WTC11 (cell line): Measurements from ENCODE around the gene EPHA1. TPM values are rescaled to one million over a fixed set of nuclear protein-coding genes. Genes with fewer than 3 reads are reported as not detected.
A peak's percentile ranks its signal among the peaks of the same experiment; 100 is the strongest.

Experiments
- ATAC-seq: fragments of 200-7000 bp; cut with Tn5 transposase; 2 replicates; pipeline ENCODE4 v1.10.0; 2021; ENCODE audit warnings: mild to moderate bottlenecking, moderate library complexity
- CTCF ChIA-PET: fragments of 300-600 bp; sonication (Branson Sonifier 250); formaldehyde crosslinking; loops from one replicate; lab custom pipeline; 2021; ENCODE audit warnings: antibody characterized with exemption; lab: Charles Lee
- POLR2A ChIA-PET: fragments of 350-600 bp; sonication (Branson Sonifier 250); formaldehyde crosslinking; loops from one replicate; lab custom pipeline; 2021; ENCODE audit warnings: antibody characterized with exemption; lab: Charles Lee
- DNase-seq: peaks from one replicate; pipeline ENCODE4 v3.0.0; 2021; ENCODE audit warnings: low spot score
- H3K27ac Mint-ChIP-seq: 2 replicates; pipeline ENCODE4 v1.8.0; 2021; ENCODE audit warnings: mixed read lengths
- H3K27me3 Mint-ChIP-seq: 2 replicates; pipeline ENCODE4 v1.8.0; 2021; ENCODE audit warnings: low read depth, mild to moderate bottlenecking, moderate library complexity, mixed read lengths
- H3K36me3 Mint-ChIP-seq: 2 replicates; pipeline ENCODE4 v1.8.0; 2021; ENCODE audit warnings: mixed read lengths
- H3K4me1 Mint-ChIP-seq: 2 replicates; pipeline ENCODE4 v1.8.0; 2022; ENCODE audit warnings: mixed read lengths
- H3K4me3 Mint-ChIP-seq: 2 replicates; pipeline ENCODE4 v1.8.0; 2021; ENCODE audit warnings: mild to moderate bottlenecking, moderate library complexity, mixed read lengths
- H3K9me3 Mint-ChIP-seq: 2 replicates; pipeline ENCODE4 v1.8.0; 2021; ENCODE audit warnings: mixed read lengths
- E2F5 ChIP-seq: sonication (generic); formaldehyde crosslinking; IDR thresholded peaks from 2 replicates; pipeline ENCODE4 v1.8.1; 2022; ENCODE audit warnings: mild to moderate bottlenecking, moderate library complexity, missing genetic modification reagents
- ELF4 ChIP-seq: sonication (generic); formaldehyde crosslinking; IDR thresholded peaks from 2 replicates; pipeline ENCODE4 v1.8.1; 2022; ENCODE audit warnings: low read depth, mild to moderate bottlenecking, moderate library complexity, missing genetic modification reagents
- MAX ChIP-seq: sonication (generic); formaldehyde crosslinking; IDR thresholded peaks from 2 replicates; pipeline ENCODE4 v1.8.0; 2022; ENCODE audit warnings: mild to moderate bottlenecking, missing genetic modification reagents
- NFYB ChIP-seq: sonication (generic); formaldehyde crosslinking; conservative IDR thresholded peaks from 2 replicates; pipeline ENCODE4 v1.8.0; 2022; ENCODE audit warnings: low read depth, missing genetic modification reagents
- RELA ChIP-seq: sonication (generic); formaldehyde crosslinking; IDR thresholded peaks from 2 replicates; pipeline ENCODE4 v1.8.1; 2022; ENCODE audit warnings: missing genetic modification reagents, mild to moderate bottlenecking, borderline replicate concordance
- SMAD4 ChIP-seq: sonication (generic); formaldehyde crosslinking; IDR thresholded peaks from 2 replicates; pipeline ENCODE4 v1.8.0; 2022; ENCODE audit warnings: mild to moderate bottlenecking, missing genetic modification reagents
- SP1 ChIP-seq: sonication (generic); formaldehyde crosslinking; conservative IDR thresholded peaks from 2 replicates; pipeline ENCODE4 v1.8.1; 2022; ENCODE audit warnings: missing genetic modification reagents
- ZNF281 ChIP-seq: sonication (generic); formaldehyde crosslinking; IDR thresholded peaks from 2 replicates; pipeline ENCODE4 v1.8.0; 2023; ENCODE audit warnings: mild to moderate bottlenecking, missing genetic modification reagents
- ZNF396 ChIP-seq: fragments of 250-450 bp; sonication (Bioruptor Pico); IDR thresholded peaks from 2 replicates; pipeline ENCODE4 v1.8.0; 2021; ENCODE audit warnings: mild to moderate bottlenecking, moderate library complexity, borderline replicate concordance
- ZNF423 ChIP-seq: fragments of 250-450 bp; sonication (Bioruptor Pico); IDR thresholded peaks from 2 replicates; pipeline ENCODE4 v2.1.2; 2022; ENCODE audit warnings: mild to moderate bottlenecking, moderate library complexity
- ZNF671 ChIP-seq: fragments of 250-450 bp; sonication (Bioruptor Pico); IDR thresholded peaks from 2 replicates; pipeline ENCODE4 v1.8.0; 2021; ENCODE audit warnings: mild to moderate bottlenecking
- total RNA-seq: library from RNA; stranded (reverse); gene quantifications from 3 replicates; pipeline ENCODE4 v1.2.3, GENCODE V29; 2021
- TF ChIP-seq, protein P1 (sequence below): sonication (generic); formaldehyde crosslinking; IDR thresholded peaks from 2 replicates; pipeline ENCODE4 v1.8.1; 2022; ENCODE audit warnings: mild to moderate bottlenecking, missing genetic modification reagents, moderate library complexity, borderline replicate concordance

Gene EPHA1
- total RNA-seq, 1 experiment from 2014 or later = 203 TPM

GRCh38 chr7:143368387-143368786 is 40.3 kb downstream of the EPHA1 start (continued):
- TF ChIP-seq ZNF281 (CRISPR knock-in tag) = no peak
- no peak for TF ChIP-seq E2F5 (CRISPR knock-in tag)
- TF ChIP-seq SP1 = no peak
- no peak for TF ChIP-seq ELF4 (CRISPR knock-in tag)
- TF ChIP-seq, protein P1, sequence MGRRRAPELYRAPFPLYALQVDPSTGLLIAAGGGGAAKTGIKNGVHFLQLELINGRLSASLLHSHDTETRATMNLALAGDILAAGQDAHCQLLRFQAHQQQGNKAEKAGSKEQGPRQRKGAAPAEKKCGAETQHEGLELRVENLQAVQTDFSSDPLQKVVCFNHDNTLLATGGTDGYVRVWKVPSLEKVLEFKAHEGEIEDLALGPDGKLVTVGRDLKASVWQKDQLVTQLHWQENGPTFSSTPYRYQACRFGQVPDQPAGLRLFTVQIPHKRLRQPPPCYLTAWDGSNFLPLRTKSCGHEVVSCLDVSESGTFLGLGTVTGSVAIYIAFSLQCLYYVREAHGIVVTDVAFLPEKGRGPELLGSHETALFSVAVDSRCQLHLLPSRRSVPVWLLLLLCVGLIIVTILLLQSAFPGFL = no peak
- TF ChIP-seq SMAD4 (CRISPR knock-in tag) = no peak
- TF ChIP-seq NFYB (CRISPR knock-in tag) = no peak
- no peak for TF ChIP-seq ZNF396 (CRISPR knock-in tag)
- no peak for TF ChIP-seq ZNF671 (CRISPR knock-in tag)
- TF ChIP-seq, all 79 proteins: peak for 0

DNA sequence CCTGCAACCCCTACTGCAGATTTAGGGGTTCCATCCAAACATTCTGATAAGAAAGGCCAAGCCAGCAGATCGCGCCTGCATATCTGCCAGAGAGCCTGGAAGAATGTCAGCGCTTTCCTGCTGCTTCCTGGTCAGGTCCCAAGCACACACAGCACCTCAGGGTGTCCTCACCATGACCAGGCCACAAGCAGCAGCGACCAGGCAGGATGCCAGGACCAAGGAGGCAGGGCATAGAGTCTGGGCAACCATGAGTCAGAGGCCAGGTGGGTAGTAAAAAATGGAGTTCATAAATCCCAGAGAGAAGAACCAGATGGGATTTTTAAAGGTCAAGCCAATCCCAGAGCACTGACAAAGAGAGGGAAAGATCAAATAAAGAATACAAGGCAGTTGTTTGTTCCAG is 40.7 kb downstream of the EPHA1 start:
- H3K27me3 Mint-ChIP-seq = peaks cover 26% of the 10 kb centered on the region
- TF ChIP-seq MAX (CRISPR knock-in tag) (no peak), ZNF423 (0 out of 2 replicates have a peak, but pooled peaks have one; percentile 22)
- TF ChIP-seq, all 79 proteins: peak for 1
- ATAC-seq = no peak
- no peaks in the 10 kb centered on the region for H3K9me3 Mint-ChIP-seq
- H3K4me1 Mint-ChIP-seq = peaks cover 50% of the 10 kb centered on the region
- POLR2A ChIA-PET = interaction anchor here (0.9 to 2.6 kb wide), 2 partner anchors 13 to 20 kb away, joined by 4 to 16 read pairs; partner anchors contain the start of gene ZYX
- H3K4me3 Mint-ChIP-seq = no peak overlapping the region
- no peak overlapping the region for H3K27ac Mint-ChIP-seq
- no peak for DNase-seq
- CTCF ChIA-PET = interaction anchor here (1.1 to 4.8 kb wide), 4 partner anchors 12 to 64 kb away, joined by 3 to 68 read pairs (median 8); no protein-coding TSS in a partner anchor
- H3K36me3 Mint-ChIP-seq = no peaks in the 10 kb centered on the region

DNA sequence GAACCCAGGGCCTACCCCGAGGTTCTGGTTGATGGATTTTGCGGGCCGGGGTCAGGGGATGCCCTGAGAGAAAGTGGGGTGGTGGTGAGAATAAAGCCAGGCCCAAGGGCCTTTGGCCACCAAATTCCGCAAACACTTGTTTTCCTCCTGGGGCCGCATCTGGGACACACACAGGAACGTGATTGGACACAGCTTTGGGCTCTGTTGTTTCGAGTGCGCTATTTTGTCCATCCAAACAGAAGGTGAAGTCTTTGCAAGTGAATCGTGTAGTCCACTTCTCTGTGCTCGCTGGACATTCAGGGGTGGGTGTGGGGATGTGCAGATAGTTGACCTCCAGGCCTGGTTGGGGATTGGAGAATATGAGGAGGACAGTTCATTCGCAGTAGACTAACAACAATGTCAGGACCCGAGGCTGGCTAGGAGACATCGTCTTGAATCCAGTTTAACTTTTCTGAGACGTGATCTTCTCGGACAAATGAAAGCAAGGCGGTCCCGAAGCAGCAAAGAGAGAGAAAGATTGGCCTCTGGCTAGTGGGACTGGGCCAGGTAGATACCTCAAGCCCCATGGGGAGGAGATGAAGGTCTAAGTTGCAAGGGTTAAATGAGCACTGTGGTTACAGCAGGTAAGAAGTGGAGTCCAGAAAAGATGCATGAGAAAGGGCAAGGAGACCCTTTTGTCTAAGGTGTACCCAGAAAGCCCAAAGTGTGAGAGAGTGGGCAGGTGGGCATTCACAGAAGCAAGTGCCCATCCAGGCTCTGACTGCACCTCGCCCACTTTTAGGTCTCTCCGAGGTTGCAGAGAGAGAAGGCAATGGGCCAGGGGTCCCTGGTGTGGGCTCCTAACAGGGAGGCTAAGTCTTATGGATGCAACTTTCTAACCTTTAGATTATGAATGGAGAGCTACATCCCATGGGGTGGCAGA is 45.4 kb downstream of the EPHA1 start:
- TF ChIP-seq RELA (CRISPR knock-in tag) = no peak
- 0 out of 2 replicates have a peak, but pooled peaks have one; percentile 3 for TF ChIP-seq NFYB (CRISPR knock-in tag)
- CTCF ChIA-PET = interaction anchor here (1.0 to 1.9 kb wide), 4 partner anchors 17 to 42 kb away, joined by 3 to 7 read pairs (median 6); no protein-coding TSS in a partner anchor
- H3K27me3 Mint-ChIP-seq = peaks cover 34% of the 10 kb centered on the region
- DNase-seq = no peak
- no peak overlapping the region for H3K27ac Mint-ChIP-seq
- POLR2A ChIA-PET = interaction anchor here (0.6 kb wide), 1 partner anchor 17 kb away, joined by 3 read pairs; no protein-coding TSS in a partner anchor
- 0 out of 2 replicates have a peak, but pooled peaks have one; percentile 1 for ATAC-seq
- H3K4me1 Mint-ChIP-seq = peaks cover 25% of the 10 kb centered on the region
- H3K4me3 Mint-ChIP-seq = peak overlapping the region; percentile 73
- peaks cover 9% of the 10 kb centered on the region for H3K36me3 Mint-ChIP-seq
- no peaks in the 10 kb centered on the region for H3K9me3 Mint-ChIP-seq
